Measurements from ENCODE around the gene NGDN.

Gene NGDN

GRCh38 chr14:23433457-23433856 is 36.0 kb upstream of the NGDN start:
- Histone ChIP-seq H3K27me3 (peaks cover 5% of the 10 kb centered on the region), H3K4me1 (ENCODE audit: control insufficient read depth in 1 of 2, insufficient read depth in 1 of 2, low read depth in 1 of 2, low read length in 1 of 2) (no peaks in the 10 kb centered on the region), H3K4me3 (ENCODE audit: low read depth in 1 of 2, low read length in 1 of 2) (no peak overlapping the region), H3K27ac (no peak overlapping the region), H3K9me3 (no peaks in the 10 kb centered on the region), H3K36me3 (no peaks in the 10 kb centered on the region)
- TF ChIP-seq, protein P1, sequence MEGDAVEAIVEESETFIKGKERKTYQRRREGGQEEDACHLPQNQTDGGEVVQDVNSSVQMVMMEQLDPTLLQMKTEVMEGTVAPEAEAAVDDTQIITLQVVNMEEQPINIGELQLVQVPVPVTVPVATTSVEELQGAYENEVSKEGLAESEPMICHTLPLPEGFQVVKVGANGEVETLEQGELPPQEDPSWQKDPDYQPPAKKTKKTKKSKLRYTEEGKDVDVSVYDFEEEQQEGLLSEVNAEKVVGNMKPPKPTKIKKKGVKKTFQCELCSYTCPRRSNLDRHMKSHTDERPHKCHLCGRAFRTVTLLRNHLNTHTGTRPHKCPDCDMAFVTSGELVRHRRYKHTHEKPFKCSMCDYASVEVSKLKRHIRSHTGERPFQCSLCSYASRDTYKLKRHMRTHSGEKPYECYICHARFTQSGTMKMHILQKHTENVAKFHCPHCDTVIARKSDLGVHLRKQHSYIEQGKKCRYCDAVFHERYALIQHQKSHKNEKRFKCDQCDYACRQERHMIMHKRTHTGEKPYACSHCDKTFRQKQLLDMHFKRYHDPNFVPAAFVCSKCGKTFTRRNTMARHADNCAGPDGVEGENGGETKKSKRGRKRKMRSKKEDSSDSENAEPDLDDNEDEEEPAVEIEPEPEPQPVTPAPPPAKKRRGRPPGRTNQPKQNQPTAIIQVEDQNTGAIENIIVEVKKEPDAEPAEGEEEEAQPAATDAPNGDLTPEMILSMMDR (IDR thresholded peaks at IDR 0.05) = no peak

DNA sequence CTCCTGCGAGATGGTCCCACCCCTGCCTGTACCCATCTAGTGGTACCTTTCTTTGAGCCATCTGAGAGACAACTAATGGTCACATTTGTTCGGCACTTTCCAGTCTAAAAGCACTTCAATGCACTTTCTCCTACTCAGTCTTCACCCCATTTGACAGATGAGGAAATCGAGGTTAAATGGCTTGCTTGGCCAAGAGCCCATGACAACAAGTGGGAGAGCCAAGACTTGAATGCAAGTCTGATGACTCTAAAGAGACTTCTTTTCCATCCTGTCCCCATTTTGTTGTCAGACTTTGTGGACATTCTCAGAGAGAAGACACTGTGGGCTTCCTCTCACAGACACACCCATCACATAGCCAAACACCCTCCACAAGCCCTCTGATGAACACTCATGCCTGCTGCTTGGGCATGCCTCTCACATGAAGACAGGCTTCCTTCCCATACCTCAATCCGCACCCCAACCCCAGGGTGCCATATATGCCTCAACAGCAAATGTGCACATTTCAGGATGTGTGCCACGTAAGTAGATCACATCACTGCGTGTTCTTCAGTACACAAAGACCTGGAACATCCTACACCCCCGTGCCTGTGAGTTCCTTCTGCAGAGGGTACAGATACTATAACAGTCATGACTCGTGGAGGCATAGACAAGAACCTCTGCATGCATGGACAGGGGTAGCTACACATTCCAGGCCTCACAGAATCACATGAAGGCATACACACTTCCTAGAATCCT is 34.8 kb upstream of the NGDN start:
- no peak overlapping the region for H3K27ac ChIP-seq
- no peaks in the 10 kb centered on the region for H3K36me3 ChIP-seq
- TF ChIP-seq, protein P1 (IDR thresholded peaks at IDR 0.05) = no peak
- no peak overlapping the region for H3K4me3 ChIP-seq (ENCODE audit: low read depth in 1 of 2, low read length in 1 of 2)
- peaks cover 5% of the 10 kb centered on the region for H3K27me3 ChIP-seq
- no peaks in the 10 kb centered on the region for H3K4me1 ChIP-seq (ENCODE audit: control insufficient read depth in 1 of 2, insufficient read depth in 1 of 2, low read depth in 1 of 2, low read length in 1 of 2)
- no peaks in the 10 kb centered on the region for H3K9me3 ChIP-seq

DNA sequence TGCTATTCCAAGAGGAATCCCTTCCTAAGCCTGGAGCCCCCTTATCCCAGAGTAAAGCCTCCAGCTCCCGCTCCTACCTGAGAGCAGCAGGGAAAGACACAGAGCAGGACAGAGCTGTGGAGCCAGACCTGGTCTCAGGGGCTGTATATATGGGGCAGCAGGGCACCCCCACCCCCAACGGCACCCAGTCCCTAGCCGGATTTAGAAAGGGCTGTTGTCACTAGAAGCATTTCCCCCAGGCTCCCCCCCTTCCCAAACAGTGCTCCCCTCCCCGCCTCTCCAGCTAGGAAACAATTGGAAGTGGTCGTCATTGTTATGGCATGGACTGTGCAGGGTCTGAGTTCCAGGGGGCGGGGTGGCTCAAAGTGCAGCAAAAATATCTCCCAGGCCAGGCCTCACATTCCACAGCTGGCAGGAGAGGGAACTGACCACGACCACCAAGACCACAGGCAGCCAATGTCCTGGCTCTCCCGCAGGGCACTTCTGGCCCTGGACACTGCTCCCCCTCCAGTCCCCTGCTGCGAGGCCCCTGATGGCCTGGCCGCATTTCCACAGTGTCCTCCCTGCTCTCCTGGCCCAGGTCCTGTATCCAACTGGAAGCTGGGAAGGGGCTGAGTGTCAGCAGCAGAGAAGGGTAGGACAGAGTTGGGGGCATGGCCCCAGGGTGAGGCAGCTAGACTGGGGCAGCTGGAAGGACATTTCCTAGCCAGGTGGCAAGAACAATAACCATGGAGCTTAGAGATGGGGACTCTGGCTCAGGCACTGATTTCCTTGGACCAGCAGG is 33.8 kb upstream of the NGDN start, which contains the start of gene MYH7:
Gene MYH7 (minus strand): TSS at position 118 of the 784 bp plus-strand sequence. CDS start 1,928 bp downstream, outside the sequence.
- TF ChIP-seq, protein P1 (IDR thresholded peaks at IDR 0.05) = no peak

DNA sequence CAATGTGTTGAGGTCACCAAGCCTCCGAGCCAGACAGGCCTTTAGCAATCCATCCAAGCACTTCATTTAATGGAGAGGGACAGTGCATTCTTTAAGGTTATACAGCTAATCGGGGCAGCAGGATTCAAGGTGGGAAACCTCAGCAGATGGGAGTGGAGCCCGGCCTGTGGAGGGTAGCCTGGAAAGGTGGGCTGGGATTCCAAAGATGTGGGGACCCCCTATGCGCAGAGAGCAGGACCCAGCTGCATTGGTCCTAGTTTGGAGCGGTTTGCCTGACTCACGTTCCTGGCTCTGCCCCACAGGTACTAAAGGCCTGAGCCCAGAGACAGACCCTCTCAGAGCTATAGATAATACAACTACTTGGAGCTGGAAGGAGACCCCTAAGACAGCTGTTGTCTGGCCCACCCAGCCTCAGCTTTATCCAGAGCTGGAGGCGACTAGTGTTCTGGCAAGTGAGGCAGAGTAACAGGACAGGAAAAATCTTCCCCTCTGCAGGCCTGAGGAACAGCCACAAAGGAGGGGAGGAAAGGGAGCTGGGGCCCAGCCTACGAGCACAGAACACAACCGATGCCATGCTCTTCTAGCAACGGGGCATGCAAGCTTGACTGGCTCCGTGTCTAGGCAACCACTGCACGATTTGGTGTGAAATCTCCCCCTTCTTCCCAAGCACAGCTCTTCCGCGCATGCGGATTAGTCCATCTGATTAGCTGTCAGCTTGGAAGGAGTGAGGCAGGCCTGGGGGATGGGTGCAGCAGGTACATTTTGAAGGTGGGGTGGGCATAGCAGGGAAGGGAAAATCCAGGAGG is 33.0 kb upstream of the NGDN start:
- TF ChIP-seq, protein P1 (IDR thresholded peaks at IDR 0.05) = no peak
- peaks cover 4% of the 10 kb centered on the region for H3K27me3 ChIP-seq

More for the DNA sequence above, 33.8 kb upstream of the NGDN start, which contains the start of gene MYH7:
- no peaks in the 10 kb centered on the region for H3K4me1 ChIP-seq (ENCODE audit: control insufficient read depth in 1 of 2, insufficient read depth in 1 of 2, low read depth in 1 of 2, low read length in 1 of 2)
- peaks cover 5% of the 10 kb centered on the region for H3K27me3 ChIP-seq
- no peaks in the 10 kb centered on the region for H3K36me3 ChIP-seq
- no peak within 1 kb of the TSS for H3K4me3 ChIP-seq (ENCODE audit: low read depth in 1 of 2, low read length in 1 of 2)
- H3K27ac ChIP-seq = no peak within 1 kb of the TSS
- no peaks in the 10 kb centered on the region for H3K9me3 ChIP-seq

More for the DNA sequence above, 33.0 kb upstream of the NGDN start:
- no peaks in the 10 kb centered on the region for H3K4me1 ChIP-seq (ENCODE audit: control insufficient read depth in 1 of 2, insufficient read depth in 1 of 2, low read depth in 1 of 2, low read length in 1 of 2)
- H3K9me3 ChIP-seq = no peaks in the 10 kb centered on the region
- no peak overlapping the region for H3K4me3 ChIP-seq (ENCODE audit: low read depth in 1 of 2, low read length in 1 of 2)
- H3K36me3 ChIP-seq = no peaks in the 10 kb centered on the region
- H3K27ac ChIP-seq = no peak overlapping the region
